ENCODE results near the gene PRPF4.

DNA sequence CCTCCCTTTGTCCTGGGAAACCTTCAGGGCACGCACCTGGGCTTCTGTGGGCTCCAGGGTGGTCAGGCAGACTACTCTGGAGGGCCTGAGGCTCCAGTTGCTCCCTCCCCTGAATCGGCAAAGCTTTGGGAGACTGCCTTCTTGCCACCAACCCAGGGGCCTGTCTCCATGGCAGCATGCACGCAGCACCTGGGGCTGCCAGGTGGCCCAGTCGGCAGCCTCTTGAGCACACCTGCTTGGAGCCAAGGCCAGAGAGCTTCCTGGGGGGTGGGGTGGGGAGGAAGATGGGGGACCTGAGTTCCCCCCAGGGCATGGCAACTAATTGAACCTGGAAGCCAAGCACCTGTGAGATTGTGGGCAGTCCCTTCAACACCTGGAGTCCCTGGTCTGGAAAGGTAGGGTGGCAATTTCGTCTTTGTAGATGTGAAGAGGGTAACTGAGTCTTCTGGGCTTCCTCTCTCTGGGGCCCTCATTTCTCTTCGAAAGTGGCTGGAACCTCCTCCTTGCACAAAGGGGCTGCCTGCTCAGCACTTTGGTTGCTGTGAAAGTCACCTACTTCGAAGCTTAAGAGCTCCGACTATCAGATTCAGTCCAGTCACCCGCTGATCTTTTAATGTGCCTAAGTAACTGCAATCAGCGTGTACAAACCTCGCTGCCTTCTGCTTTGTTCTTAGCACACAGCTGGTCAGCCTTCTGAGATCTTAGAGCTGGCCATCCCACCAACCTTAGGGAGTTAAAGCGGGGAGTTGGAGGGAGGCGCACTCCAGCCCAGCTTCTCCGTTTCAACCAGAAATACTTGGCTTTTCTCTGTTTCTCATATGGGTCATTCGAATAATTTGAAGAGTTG is 23.7 kb downstream of the PRPF4 start:
- no peak for TF ChIP-seq CTCF (IDR thresholded peaks at IDR 0.05)
- no peak for TF ChIP-seq POLR2A (IDR thresholded peaks at IDR 0.05)
